Spleen (tissue), 11 donors: ENCODE measurements around the gene SMARCA2. TPM values are rescaled to one million over a fixed set of nuclear protein-coding genes. Genes with fewer than 3 reads are reported as not detected.

Experiments
- DNase-seq: peaks from one replicate; pipeline ENCODE4 v3.0.0-alpha.2; 2020
- H3K27ac ChIP-seq, 8 donors: fragments of 200-600 bp; sonication (generic) in 7 of 8; 1 replicate in 4 of 8; 2 replicates in 4 of 8; pipeline versions ENCODE4 v1.5.0 to v1.8.0; 2016 to 2021; ENCODE audit warnings: inconsistent platforms in 4 of 8, mild to moderate bottlenecking in 4 of 8, moderate library complexity in 1 of 8
- H3K27me3 ChIP-seq, 7 donors: fragments of 200-600 bp; sonication (generic) in 6 of 7; replicated peaks in 1 of 7; 1 replicate in 4 of 7; 2 replicates in 3 of 7; pipeline versions ENCODE4 v1.5.0 to v1.8.0; 2016 to 2021; ENCODE audit warnings: inconsistent platforms in 3 of 7, mild to moderate bottlenecking in 1 of 7
- H3K36me3 ChIP-seq, 6 donors: fragments of 200-600 bp; sonication (generic) in 5 of 6; 1 replicate in 4 of 6; 2 replicates in 2 of 6; pipeline versions ENCODE4 v1.5.0 to v1.8.0; 2016 to 2021; ENCODE audit warnings: inconsistent platforms in 2 of 6
- H3K4me1 ChIP-seq, 6 donors: fragments of 200-600 bp; sonication (generic) in 5 of 6; 1 replicate in 3 of 6; 2 replicates in 3 of 6; pipeline versions ENCODE4 v1.5.0 to v1.8.0; 2016 to 2021; ENCODE audit warnings: inconsistent platforms in 3 of 6
- H3K4me3 ChIP-seq, 8 donors: fragments of 200-600 bp; sonication (generic) in 7 of 8; 1 replicate in 4 of 8; 2 replicates in 4 of 8; pipeline versions ENCODE4 v1.5.0 to v1.8.0; 2016 to 2021; ENCODE audit warnings: inconsistent platforms in 4 of 8, mild to moderate bottlenecking in 4 of 8, moderate library complexity in 2 of 8
- H3K9me3 ChIP-seq, 8 donors: fragments of 200-600 bp; sonication (generic) in 7 of 8; 1 replicate in 4 of 8; 2 replicates in 4 of 8; pipeline versions ENCODE4 v1.5.0 to v1.8.0; 2016 to 2021; ENCODE audit warnings: inconsistent platforms in 4 of 8
- POLR2A ChIP-seq, 3 donors: fragments of 450-650 bp; IDR thresholded peaks; one replicate each; pipeline ENCODE4 v1.5.1; 2017; ENCODE audit warnings: antibody characterized with exemption in 3 of 3, mild to moderate bottlenecking in 1 of 3
- POLR2AphosphoS5 ChIP-seq, 3 donors: sonication (generic); formaldehyde crosslinking; IDR thresholded peaks; one replicate each; pipeline ENCODE4 v1.5.1; 2017; ENCODE audit warnings: antibody characterized with exemption in 3 of 3
- WGBS, 5 donors: extraction: QIAGEN DNeasy Blood & Tissue Kit in 3 of 5; methylation state at CpG; one replicate each; pipeline versions ENCODE4 v1.1.5 to v1.1.7; 2013 to 2018; 5-methylcytosine and 5-hydroxymethylcytosine counted together
- intact Hi-C: fragments of 100-400 bp; cut with DNase I; formaldehyde crosslinking; loops from one replicate; pipeline ENCODE4 v1.15.0; 2023; ENCODE audit warnings: low total_unique reads
- polyA plus RNA-seq, 3 donors: library from polyadenylated mRNA; stranded (reverse); fragments of 200-250 nt; gene quantifications; one replicate each; pipeline ENCODE4 v1.2.1, GENCODE V29; 2013
- total RNA-seq, 7 donors: library from RNA; depleted of rRNA in 3 of 7; stranded (reverse); fragments of >200 nt in 3 of 7; fragmentation: NEBNext Ultra II Directional in 4 of 7; extraction: Animal tissue kit (Norgen Biotek cat#: 25700) in 4 of 7; gene quantifications; one replicate each; pipeline versions ENCODE4 v1.1.0 to v1.2.1, GENCODE V29; 2016 to 2021
- TF ChIP-seq, protein P1 (sequence below), 11 experiments: fragments of 200-600 bp in 7 of 11; fragments of 450-650 bp in 4 of 11; sonication (generic) in 4 of 11; IDR thresholded peaks in 8 of 11; conservative IDR thresholded peaks in 3 of 11; 1 replicate in 7 of 11; 2 replicates in 4 of 11; pipeline versions ENCODE4 v1.4.0 to v1.8.0; 2016 to 2021; ENCODE audit warnings: antibody characterized with exemption in 11 of 11, inconsistent platforms in 4 of 11, mild to moderate bottlenecking in 1 of 11
- donor health status: healthy with polysubstance abuse.
- donor health status: DM: no; HTN: no; CAD: no; lungs with moderate emphysema.
- donor health status: DM: no; HTN: no; CAD: no.
- donor health status: Bipolar disorder and iron deficiency.
- donor health status: healthy.
- donor health status: DM: no; HTN: no; CAD: no.
- donor health status: DM: yes; HTN: yes; CAD: no.

The SMARCA2 gene
- total and polyA plus RNA-seq, 10 donors, result 41.9 to 252 (median 186) TPM

DNA sequence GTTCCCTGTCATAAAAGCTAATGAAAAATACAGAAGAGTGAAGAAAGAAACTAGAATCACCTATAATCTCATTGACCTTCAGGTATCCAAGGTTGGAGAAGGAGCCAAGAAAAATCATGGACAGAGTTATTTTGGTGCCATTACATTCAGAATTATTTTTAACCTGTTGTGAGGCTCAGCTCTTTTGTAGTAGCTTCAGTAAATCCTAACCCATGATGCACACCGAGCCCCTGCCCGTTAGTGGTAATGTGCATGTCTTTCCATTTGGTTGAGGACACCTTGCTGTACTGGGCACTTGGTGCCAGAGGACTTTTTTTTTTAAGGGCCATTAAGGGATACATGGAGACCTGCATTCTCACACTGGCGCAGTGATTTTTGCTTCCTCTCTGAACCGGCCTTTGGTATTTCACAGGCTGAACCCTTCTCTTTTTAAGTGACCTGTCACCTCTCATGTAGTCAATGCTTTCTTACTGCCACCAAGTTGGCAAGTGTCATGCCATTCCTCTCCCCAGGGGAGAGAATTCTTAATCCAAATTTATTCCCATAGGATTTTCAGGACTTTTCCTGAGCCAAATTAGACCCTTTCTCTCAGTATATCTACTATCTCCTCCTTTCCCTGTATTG is 125.6 kb downstream of the SMARCA2 start:
- H3K4me1 ChIP-seq, result peaks cover 0 to 40% (median 5%) of the 10 kb centered on the region in 6 donors
- no peaks in the 10 kb centered on the region for H3K9me3 ChIP-seq
- TF ChIP-seq, protein P1, sequence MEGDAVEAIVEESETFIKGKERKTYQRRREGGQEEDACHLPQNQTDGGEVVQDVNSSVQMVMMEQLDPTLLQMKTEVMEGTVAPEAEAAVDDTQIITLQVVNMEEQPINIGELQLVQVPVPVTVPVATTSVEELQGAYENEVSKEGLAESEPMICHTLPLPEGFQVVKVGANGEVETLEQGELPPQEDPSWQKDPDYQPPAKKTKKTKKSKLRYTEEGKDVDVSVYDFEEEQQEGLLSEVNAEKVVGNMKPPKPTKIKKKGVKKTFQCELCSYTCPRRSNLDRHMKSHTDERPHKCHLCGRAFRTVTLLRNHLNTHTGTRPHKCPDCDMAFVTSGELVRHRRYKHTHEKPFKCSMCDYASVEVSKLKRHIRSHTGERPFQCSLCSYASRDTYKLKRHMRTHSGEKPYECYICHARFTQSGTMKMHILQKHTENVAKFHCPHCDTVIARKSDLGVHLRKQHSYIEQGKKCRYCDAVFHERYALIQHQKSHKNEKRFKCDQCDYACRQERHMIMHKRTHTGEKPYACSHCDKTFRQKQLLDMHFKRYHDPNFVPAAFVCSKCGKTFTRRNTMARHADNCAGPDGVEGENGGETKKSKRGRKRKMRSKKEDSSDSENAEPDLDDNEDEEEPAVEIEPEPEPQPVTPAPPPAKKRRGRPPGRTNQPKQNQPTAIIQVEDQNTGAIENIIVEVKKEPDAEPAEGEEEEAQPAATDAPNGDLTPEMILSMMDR (IDR thresholded peaks at IDR 0.05 in 8 of 11, conservative IDR thresholded peaks at IDR 0.05 in 3 of 11), result no peak
- no peak for TF ChIP-seq POLR2A (IDR thresholded peaks at IDR 0.05)
- DNase-seq, result no peak
- no peaks in the 10 kb centered on the region for H3K27me3 ChIP-seq
- peaks cover 0 to 76% (median 20%) of the 10 kb centered on the region in 6 donors for H3K36me3 ChIP-seq
- no peak overlapping the region for H3K4me3 ChIP-seq
- intact Hi-C loops, result no loop called here
- H3K27ac ChIP-seq, result no peak overlapping the region
- WGBS, 5 donors, result 92 to 98% (median 94%) methylated on average over 4 of the region's 4 CpGs

DNA sequence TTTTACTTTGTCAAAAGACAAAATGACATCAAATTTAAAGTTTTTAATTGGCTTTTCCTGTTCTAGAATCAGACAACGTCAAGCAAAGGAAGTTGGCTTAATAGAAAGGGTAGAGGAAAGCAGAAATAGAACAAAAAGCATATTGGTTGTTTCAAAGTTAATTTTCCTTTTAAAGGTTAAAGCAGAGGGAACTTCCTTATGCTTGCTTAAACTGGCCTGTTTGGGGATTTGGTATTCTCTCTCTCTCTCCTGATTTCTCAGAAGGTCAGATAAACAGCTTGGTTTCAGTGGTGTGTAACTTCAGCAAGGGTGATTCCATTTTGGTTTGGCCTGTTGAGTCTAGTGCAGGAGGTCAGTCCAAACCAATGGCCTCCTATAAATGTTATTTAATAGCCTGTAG is 127.1 kb downstream of the SMARCA2 start:
- Histone ChIP-seq H3K27me3 (no peaks in the 10 kb centered on the region), H3K36me3 (peaks cover 0 to 65% (median 9%) of the 10 kb centered on the region in 6 donors), H3K9me3 (no peaks in the 10 kb centered on the region), H3K4me1 (peaks cover 0 to 50% (median 5%) of the 10 kb centered on the region in 6 donors), H3K27ac (peak overlapping the region in 1 of 8 donors; percentile 1), H3K4me3 (no peak overlapping the region)
- no peak for TF ChIP-seq POLR2AphosphoS5 (IDR thresholded peaks at IDR 0.05)
- TF ChIP-seq POLR2A (IDR thresholded peaks at IDR 0.05), result no peak
- TF ChIP-seq, protein P1 (IDR thresholded peaks at IDR 0.05 in 8 of 11, conservative IDR thresholded peaks at IDR 0.05 in 3 of 11), result no peak
- intact Hi-C loops, result no loop called here
- 4 to 15% (median 7%) methylated on average over 1 of the region's 1 CpG for WGBS, 5 donors
- no peak for DNase-seq

DNA sequence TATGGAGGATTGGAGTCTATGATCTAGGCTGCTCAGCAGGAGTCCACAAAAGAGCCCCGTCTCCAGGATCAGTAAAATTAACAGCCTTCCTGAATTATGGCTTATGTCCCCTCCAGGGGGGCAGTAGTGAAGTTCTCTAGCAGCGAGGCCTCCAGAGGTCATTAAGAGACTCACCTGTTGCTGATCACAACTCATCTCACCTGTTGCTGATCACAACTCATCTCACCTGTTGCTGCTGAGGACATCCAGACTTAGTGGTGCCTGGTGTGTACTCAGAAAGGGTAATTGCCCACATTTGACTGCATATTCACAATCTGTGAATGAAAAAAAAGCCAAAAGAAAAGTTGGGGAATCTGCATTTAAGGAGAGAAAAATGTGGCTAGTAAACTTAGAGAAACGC is 129.5 kb downstream of the SMARCA2 start:
- TF ChIP-seq POLR2AphosphoS5 (IDR thresholded peaks at IDR 0.05) (no peak), POLR2A (IDR thresholded peaks at IDR 0.05) (no peak)
- TF ChIP-seq, protein P1 (IDR thresholded peaks at IDR 0.05 in 8 of 11, conservative IDR thresholded peaks at IDR 0.05 in 3 of 11), result no peak
- no peak overlapping the region for H3K27ac ChIP-seq
- 78 to 99% (median 95%) methylated on average over 3 of the region's 3 CpGs for WGBS, 5 donors

DNA sequence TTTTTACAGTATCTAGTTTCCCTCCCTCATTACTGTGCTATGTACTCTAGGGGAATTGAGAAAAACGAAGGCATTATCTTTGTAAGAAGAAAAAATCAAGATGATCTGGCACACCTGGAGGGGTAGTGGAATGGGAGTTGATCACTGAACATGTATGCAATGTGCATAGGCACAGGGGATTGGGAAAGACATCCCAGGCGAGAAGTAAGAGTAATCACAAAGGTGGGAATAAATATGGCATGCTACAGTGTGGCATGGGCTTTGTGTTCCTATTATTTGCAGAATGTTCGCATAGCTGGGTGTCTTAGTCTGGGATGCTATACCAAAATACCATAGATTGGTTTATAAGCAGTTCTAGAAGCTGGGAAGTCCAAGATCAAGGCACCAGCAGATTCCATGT is 130.6 kb downstream of the SMARCA2 start:
- Histone ChIP-seq H3K4me3 (no peak overlapping the region), H3K36me3 (peaks cover 0 to 54% (median under 1%) of the 10 kb centered on the region in 6 donors), H3K27ac (no peak overlapping the region), H3K4me1 (peaks cover 0 to 48% (median 5%) of the 10 kb centered on the region in 6 donors), H3K27me3 (no peaks in the 10 kb centered on the region), H3K9me3 (no peaks in the 10 kb centered on the region)
- WGBS, 5 donors, result 86 to 94% (median 90%) methylated on average over 3 of the region's 3 CpGs
- TF ChIP-seq, protein P1 (IDR thresholded peaks at IDR 0.05 in 8 of 11, conservative IDR thresholded peaks at IDR 0.05 in 3 of 11), result no peak
- TF ChIP-seq POLR2AphosphoS5 (IDR thresholded peaks at IDR 0.05), result no peak
- no peak for TF ChIP-seq POLR2A (IDR thresholded peaks at IDR 0.05)
- DNase-seq, result no peak
- intact Hi-C loops, result no loop called here

More for the DNA sequence above, 129.5 kb downstream of the SMARCA2 start:
- Histone ChIP-seq H3K4me1 (peaks cover 0 to 50% (median 5%) of the 10 kb centered on the region in 6 donors), H3K4me3 (no peak overlapping the region), H3K9me3 (no peaks in the 10 kb centered on the region), H3K36me3 (peaks cover 0 to 61% (median 5%) of the 10 kb centered on the region in 6 donors), H3K27me3 (no peaks in the 10 kb centered on the region)
- intact Hi-C loops, result no loop called here
- no peak for DNase-seq
